KMS-11 (cell line): ENCODE results near the gene TRIM42.

ENCODE experiments used
- H2AFZ ChIP-seq: fragments of 200-600 bp; sonication (generic); 2 replicates; pipeline ENCODE4 v1.6.1; 2016; ENCODE audit warnings: antibody characterized with exemption, mixed run types, low read depth
- H3K27ac ChIP-seq: fragments of 200-600 bp; sonication (generic); 2 replicates; pipeline ENCODE4 v1.6.1; 2016; ENCODE audit warnings: mild to moderate bottlenecking, mixed run types
- H3K27me3 ChIP-seq: fragments of 200-600 bp; sonication (generic); 2 replicates; pipeline ENCODE4 v1.6.1; 2017; ENCODE audit warnings: mild to moderate bottlenecking, low read depth, mixed run types, moderate library complexity; ENCODE audit not compliant: insufficient read depth
- H3K36me3 ChIP-seq: fragments of 200-600 bp; sonication (generic); 2 replicates; pipeline ENCODE4 v1.6.1; 2017; ENCODE audit warnings: mild to moderate bottlenecking, mixed run types; ENCODE audit not compliant: insufficient read depth
- H3K4me1 ChIP-seq: fragments of 200-600 bp; sonication (generic); 2 replicates; pipeline ENCODE4 v1.6.1; 2016; ENCODE audit warnings: mild to moderate bottlenecking, low read depth, mixed run types; ENCODE audit not compliant: poor library complexity, severe bottlenecking
- H3K4me2 ChIP-seq: fragments of 200-600 bp; sonication (generic); 2 replicates; pipeline ENCODE4 v1.7.0; 2016; ENCODE audit warnings: mild to moderate bottlenecking, mixed run types
- H3K4me3 ChIP-seq: fragments of 200-600 bp; sonication (generic); IDR thresholded peaks from 2 replicates; pipeline ENCODE4 v1.6.1; 2017; ENCODE audit warnings: low read depth, low read length, mixed read lengths; ENCODE audit not compliant: insufficient read depth
- H3K79me2 ChIP-seq: fragments of 200-600 bp; sonication (generic); 2 replicates; pipeline ENCODE4 v1.6.1; 2016; ENCODE audit warnings: low read depth, mixed run types; ENCODE audit not compliant: insufficient read depth
- H3K9ac ChIP-seq: fragments of 200-600 bp; sonication (generic); 2 replicates; pipeline ENCODE4 v1.6.1; 2016; ENCODE audit warnings: mild to moderate bottlenecking, mixed run types
- H4K20me1 ChIP-seq: fragments of 200-600 bp; sonication (generic); 2 replicates; pipeline ENCODE4 v1.6.1; 2016; ENCODE audit warnings: mild to moderate bottlenecking, mixed run types; ENCODE audit not compliant: insufficient read depth
- TF ChIP-seq, protein P1 (sequence below): fragments of 200-600 bp; sonication (generic); conservative IDR thresholded peaks from 2 replicates; pipeline ENCODE4 v1.6.1; 2017; ENCODE audit warnings: low read depth, mild to moderate bottlenecking, antibody characterized with exemption, low read length, moderate library complexity, mixed read lengths

The TRIM42 gene

DNA sequence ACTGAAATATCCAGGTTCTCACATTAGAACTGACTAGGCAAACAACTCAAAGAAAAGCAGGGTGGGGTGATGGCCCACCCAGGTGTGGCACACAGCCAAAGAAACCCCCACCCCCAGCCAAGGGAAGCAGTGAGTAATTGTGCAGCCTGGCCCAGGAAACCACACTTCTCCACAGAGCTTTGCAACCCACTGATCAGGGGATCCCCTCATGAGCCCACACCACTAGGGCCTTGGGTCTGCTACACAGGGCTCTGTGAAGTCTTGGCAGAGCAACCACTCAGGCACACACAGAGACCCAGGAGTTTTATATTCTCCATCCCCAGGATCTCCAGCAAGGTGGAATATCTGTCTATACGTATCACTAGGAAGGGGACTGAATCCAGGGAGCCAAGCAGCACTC is 22.2 kb upstream of the TRIM42 start:
- no peaks in the 10 kb centered on the region for H3K36me3 ChIP-seq
- TF ChIP-seq, protein P1, sequence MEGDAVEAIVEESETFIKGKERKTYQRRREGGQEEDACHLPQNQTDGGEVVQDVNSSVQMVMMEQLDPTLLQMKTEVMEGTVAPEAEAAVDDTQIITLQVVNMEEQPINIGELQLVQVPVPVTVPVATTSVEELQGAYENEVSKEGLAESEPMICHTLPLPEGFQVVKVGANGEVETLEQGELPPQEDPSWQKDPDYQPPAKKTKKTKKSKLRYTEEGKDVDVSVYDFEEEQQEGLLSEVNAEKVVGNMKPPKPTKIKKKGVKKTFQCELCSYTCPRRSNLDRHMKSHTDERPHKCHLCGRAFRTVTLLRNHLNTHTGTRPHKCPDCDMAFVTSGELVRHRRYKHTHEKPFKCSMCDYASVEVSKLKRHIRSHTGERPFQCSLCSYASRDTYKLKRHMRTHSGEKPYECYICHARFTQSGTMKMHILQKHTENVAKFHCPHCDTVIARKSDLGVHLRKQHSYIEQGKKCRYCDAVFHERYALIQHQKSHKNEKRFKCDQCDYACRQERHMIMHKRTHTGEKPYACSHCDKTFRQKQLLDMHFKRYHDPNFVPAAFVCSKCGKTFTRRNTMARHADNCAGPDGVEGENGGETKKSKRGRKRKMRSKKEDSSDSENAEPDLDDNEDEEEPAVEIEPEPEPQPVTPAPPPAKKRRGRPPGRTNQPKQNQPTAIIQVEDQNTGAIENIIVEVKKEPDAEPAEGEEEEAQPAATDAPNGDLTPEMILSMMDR: no peak
- no peak overlapping the region for H3K4me2 ChIP-seq
- no peak overlapping the region for H2AFZ ChIP-seq
- H3K27me3 ChIP-seq: no peaks in the 10 kb centered on the region
- H4K20me1 ChIP-seq: no peaks in the 10 kb centered on the region
- no peak overlapping the region for H3K27ac ChIP-seq
- H3K79me2 ChIP-seq: no peaks in the 10 kb centered on the region
- H3K4me3 ChIP-seq: no peak overlapping the region
- no peak overlapping the region for H3K9ac ChIP-seq
- no peaks in the 10 kb centered on the region for H3K4me1 ChIP-seq

DNA sequence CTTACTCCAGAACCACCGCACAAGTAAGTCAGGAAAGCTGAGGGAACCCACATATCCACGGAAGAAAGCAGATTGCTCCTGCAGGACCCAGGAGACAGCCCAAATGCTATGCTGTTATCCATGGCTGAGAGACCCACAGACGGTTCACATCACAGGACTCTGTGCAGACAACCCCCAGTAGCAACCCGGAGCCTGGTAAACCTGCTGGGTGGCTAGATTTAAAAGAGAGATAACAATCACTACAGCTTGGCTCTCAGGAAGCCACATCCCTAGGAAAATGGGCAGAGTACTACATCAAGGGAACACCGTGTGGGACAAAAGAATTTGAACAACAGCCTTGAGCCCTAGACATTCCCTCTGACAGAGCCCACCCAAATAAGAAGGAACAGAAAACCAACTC is 13.8 kb upstream of the TRIM42 start:
- H3K4me3 ChIP-seq: no peak overlapping the region
- H3K9ac ChIP-seq: no peak overlapping the region
- H2AFZ ChIP-seq: no peak overlapping the region
- no peaks in the 10 kb centered on the region for H3K79me2 ChIP-seq
- no peaks in the 10 kb centered on the region for H3K27me3 ChIP-seq
- no peaks in the 10 kb centered on the region for H3K4me1 ChIP-seq
- H3K4me2 ChIP-seq: no peak overlapping the region
- TF ChIP-seq, protein P1: no peak
- H4K20me1 ChIP-seq: no peaks in the 10 kb centered on the region
- no peak overlapping the region for H3K27ac ChIP-seq
- H3K36me3 ChIP-seq: no peaks in the 10 kb centered on the region

DNA sequence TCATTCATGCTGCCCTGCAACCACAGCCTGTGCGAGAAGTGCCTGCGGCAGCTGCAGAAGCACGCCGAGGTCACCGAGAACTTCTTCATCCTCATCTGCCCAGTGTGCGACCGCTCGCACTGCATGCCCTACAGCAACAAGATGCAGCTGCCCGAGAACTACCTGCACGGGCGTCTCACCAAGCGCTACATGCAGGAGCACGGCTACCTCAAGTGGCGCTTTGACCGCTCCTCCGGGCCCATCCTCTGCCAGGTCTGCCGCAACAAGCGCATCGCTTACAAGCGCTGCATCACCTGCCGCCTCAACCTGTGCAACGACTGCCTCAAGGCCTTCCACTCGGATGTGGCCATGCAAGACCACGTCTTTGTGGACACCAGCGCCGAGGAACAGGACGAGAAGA is 4.7 kb downstream of the TRIM42 start:
- no peaks in the 10 kb centered on the region for H3K4me1 ChIP-seq
- H2AFZ ChIP-seq: no peak overlapping the region
- TF ChIP-seq, protein P1: no peak

DNA sequence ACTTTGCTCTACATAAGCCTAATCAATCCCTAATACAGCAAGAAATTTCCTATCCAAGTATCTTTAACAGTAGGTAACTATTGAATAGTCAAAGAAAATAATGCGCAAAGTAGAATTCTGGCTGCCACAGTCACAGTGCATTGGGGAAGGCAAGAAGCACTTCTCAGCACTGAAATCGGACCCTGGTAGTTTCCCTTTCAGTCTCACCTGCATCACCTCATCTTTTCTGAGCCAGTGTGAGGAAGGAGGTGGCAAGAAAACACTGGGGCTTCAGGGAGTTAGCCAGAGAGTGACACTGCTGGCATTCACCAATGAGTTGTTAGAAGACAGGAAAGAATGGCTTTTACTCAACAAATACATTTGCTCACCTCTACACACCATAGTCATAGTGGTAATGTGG is 8.3 kb downstream of the TRIM42 start:
- no peaks in the 10 kb centered on the region for H3K27me3 ChIP-seq
- TF ChIP-seq, protein P1: no peak
- H3K27ac ChIP-seq: no peak overlapping the region
- H3K79me2 ChIP-seq: no peaks in the 10 kb centered on the region
- H3K4me3 ChIP-seq: no peak overlapping the region
- H3K4me1 ChIP-seq: no peaks in the 10 kb centered on the region
- no peak overlapping the region for H3K4me2 ChIP-seq
- no peak overlapping the region for H2AFZ ChIP-seq
- no peak overlapping the region for H3K9ac ChIP-seq
- H4K20me1 ChIP-seq: no peaks in the 10 kb centered on the region
- H3K36me3 ChIP-seq: no peaks in the 10 kb centered on the region

More for the DNA sequence above, 4.7 kb downstream of the TRIM42 start:
- H3K27me3 ChIP-seq: no peaks in the 10 kb centered on the region
- H3K4me3 ChIP-seq: no peak overlapping the region
- no peaks in the 10 kb centered on the region for H3K79me2 ChIP-seq
- no peak overlapping the region for H3K27ac ChIP-seq
- no peak overlapping the region for H3K4me2 ChIP-seq
- H4K20me1 ChIP-seq: no peaks in the 10 kb centered on the region
- H3K9ac ChIP-seq: no peak overlapping the region
- H3K36me3 ChIP-seq: no peaks in the 10 kb centered on the region

DNA sequence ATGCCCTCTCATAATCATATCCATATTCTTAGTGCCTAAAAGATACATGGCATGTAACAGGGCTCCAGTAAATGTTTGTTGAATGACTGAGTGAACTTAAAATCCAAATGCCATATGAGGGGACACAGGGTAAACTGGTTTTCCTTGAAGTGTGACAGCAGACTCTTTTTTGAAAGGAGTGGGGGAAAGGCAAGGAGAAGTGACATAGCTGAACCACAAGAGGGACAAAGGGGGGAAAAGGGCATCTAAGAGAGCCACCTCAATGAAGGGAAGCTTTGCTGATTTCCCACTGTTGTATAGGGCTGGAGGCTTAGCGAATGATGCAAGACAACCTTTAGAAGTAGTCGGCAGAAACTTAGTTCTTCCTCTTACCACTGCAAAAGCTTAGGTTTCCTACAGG is 9.1 kb downstream of the TRIM42 start:
- Histone ChIP-seq H3K9ac (no peak overlapping the region), H3K36me3 (no peaks in the 10 kb centered on the region), H3K4me2 (no peak overlapping the region), H3K27ac (no peak overlapping the region), H2AFZ (no peak overlapping the region), H3K27me3 (no peaks in the 10 kb centered on the region), H3K4me3 (no peak overlapping the region), H3K79me2 (no peaks in the 10 kb centered on the region), H4K20me1 (no peaks in the 10 kb centered on the region), H3K4me1 (no peaks in the 10 kb centered on the region)
- TF ChIP-seq, protein P1: no peak
